Neuronal stem cell (in vitro differentiated cells): ENCODE data around the gene ADCY2.
A peak's percentile ranks its signal among the peaks of the same experiment; 100 is the strongest.
"Not testable (repeated sequence)": the region's sequence is repeated elsewhere in the genome, so short reads cannot be mapped to it uniquely, and the experiment has no call there.

Experiments
- DNase-seq: peaks from one replicate; pipeline ENCODE4 v3.0.0-alpha.2; 2013; ENCODE audit warnings: low spot score
- H2AFZ ChIP-seq: one replicate; pipeline ENCODE4 v1.6.1; 2013; ENCODE audit warnings: mild to moderate bottlenecking, low read length, inconsistent platforms
- H2AK5ac ChIP-seq: 2 replicates; pipeline ENCODE4 v1.6.1; 2013; ENCODE audit warnings: low read depth, mild to moderate bottlenecking, inconsistent platforms, low read length, moderate library complexity, mixed read lengths
- H2BK120ac ChIP-seq: 2 replicates; pipeline ENCODE4 v1.6.1; 2013; ENCODE audit warnings: low read depth, mild to moderate bottlenecking, inconsistent platforms, low read length, moderate library complexity, mixed read lengths
- H2BK12ac ChIP-seq: one replicate; pipeline ENCODE4 v1.6.1; 2013; ENCODE audit warnings: low read length, inconsistent platforms
- H2BK15ac ChIP-seq: 2 replicates; pipeline ENCODE4 v1.6.1; 2013; ENCODE audit warnings: mild to moderate bottlenecking, low read length, inconsistent platforms, mixed read lengths
- H2BK5ac ChIP-seq: one replicate; pipeline ENCODE4 v1.6.1; 2013; ENCODE audit warnings: inconsistent platforms, mild to moderate bottlenecking, low read length, moderate library complexity
- H3K14ac ChIP-seq: one replicate; pipeline ENCODE4 v1.6.1; 2013; ENCODE audit warnings: low read length, inconsistent platforms
- H3K18ac ChIP-seq: 2 replicates; pipeline ENCODE4 v1.6.1; 2013; ENCODE audit warnings: low read length, inconsistent platforms
- H3K23ac ChIP-seq: 2 replicates; pipeline ENCODE4 v1.6.1; 2013; ENCODE audit warnings: low read depth, mild to moderate bottlenecking, mixed read lengths, low read length, inconsistent platforms; ENCODE audit not compliant: poor library complexity
- H3K27ac ChIP-seq: replicated peaks from 3 replicates; pipeline ENCODE4 v1.5.1; 2013; ENCODE audit warnings: low read length, inconsistent platforms
- H3K27me3 ChIP-seq, 3 experiments: 2 replicates each; pipeline ENCODE4 v1.6.1; 2013; ENCODE audit warnings: low read length in 3 of 3, mild to moderate bottlenecking in 2 of 3, inconsistent platforms in 1 of 3, low read depth in 1 of 3, mixed read lengths in 1 of 3, moderate library complexity in 1 of 3; ENCODE audit not compliant: control insufficient read depth in 3 of 3, insufficient read depth in 3 of 3
- H3K36me3 ChIP-seq, 2 donors: replicated peaks in 1 of 2; 2 replicates each; pipeline ENCODE4 v1.6.1; 2013; ENCODE audit warnings: low read length in 2 of 2; ENCODE audit not compliant: control insufficient read depth in 2 of 2, insufficient read depth in 2 of 2
- H3K4ac ChIP-seq: 2 replicates; pipeline ENCODE4 v1.6.1; 2013; ENCODE audit warnings: inconsistent platforms, mild to moderate bottlenecking, low read length, moderate library complexity
- H3K4me1 ChIP-seq, 2 donors: 1 replicate in 1 of 2; 2 replicates in 1 of 2; pipeline ENCODE4 v1.6.1; 2013; ENCODE audit warnings: low read length in 2 of 2, low read depth in 1 of 2; ENCODE audit not compliant: control insufficient read depth in 2 of 2, insufficient read depth in 1 of 2
- H3K4me2 ChIP-seq: one replicate; pipeline ENCODE4 v1.6.1; 2013; ENCODE audit warnings: mild to moderate bottlenecking, low read length, inconsistent platforms; ENCODE audit not compliant: insufficient read depth, poor library complexity, severe bottlenecking
- H3K4me3 ChIP-seq, 2 donors: 2 replicates each; pipeline ENCODE4 v1.5.1; 2013; ENCODE audit warnings: low read length in 2 of 2, mild to moderate bottlenecking in 2 of 2, inconsistent platforms in 1 of 2, moderate library complexity in 1 of 2
- H3K79me1 ChIP-seq: one replicate; pipeline ENCODE4 v1.6.1; 2013; ENCODE audit warnings: low read depth, mild to moderate bottlenecking, inconsistent platforms, low read length, moderate library complexity
- H3K9ac ChIP-seq: one replicate; pipeline ENCODE4 v1.6.1; 2013; ENCODE audit warnings: mild to moderate bottlenecking, low read depth, low read length, inconsistent platforms; ENCODE audit not compliant: poor library complexity
- H3K9me3 ChIP-seq, 2 donors: replicated peaks in 1 of 2; 2 replicates each; pipeline versions ENCODE3 to v1.6.1; 2013; ENCODE audit warnings: low read length in 2 of 2, mild to moderate bottlenecking in 2 of 2, inconsistent platforms in 1 of 2, low read depth in 1 of 2, mixed read lengths in 1 of 2, moderate library complexity in 1 of 2; ENCODE audit not compliant: control insufficient read depth in 2 of 2, insufficient read depth in 1 of 2
- H4K8ac ChIP-seq: one replicate; pipeline ENCODE4 v1.6.1; 2013; ENCODE audit warnings: low read depth, mild to moderate bottlenecking, inconsistent platforms, low read length, moderate library complexity
- H4K91ac ChIP-seq: one replicate; pipeline ENCODE4 v1.6.1; 2013; ENCODE audit warnings: low read length, low read depth, mild to moderate bottlenecking, inconsistent platforms; ENCODE audit not compliant: poor library complexity
- WGBS, 2 donors: extraction: QIAGEN DNeasy Blood & Tissue Kit; methylation state at CpG; one replicate each; pipeline ENCODE4 v1.1.7; 2013; ENCODE audit warnings: missing lambda C conversion rate in 2 of 2, mixed read lengths in 1 of 2; ENCODE audit not compliant: insufficient read length in 2 of 2, insufficient replicate concordance in 1 of 2; ENCODE audit errors: extremely low coverage in 2 of 2; 5-methylcytosine and 5-hydroxymethylcytosine counted together

ADCY2 gene

DNA sequence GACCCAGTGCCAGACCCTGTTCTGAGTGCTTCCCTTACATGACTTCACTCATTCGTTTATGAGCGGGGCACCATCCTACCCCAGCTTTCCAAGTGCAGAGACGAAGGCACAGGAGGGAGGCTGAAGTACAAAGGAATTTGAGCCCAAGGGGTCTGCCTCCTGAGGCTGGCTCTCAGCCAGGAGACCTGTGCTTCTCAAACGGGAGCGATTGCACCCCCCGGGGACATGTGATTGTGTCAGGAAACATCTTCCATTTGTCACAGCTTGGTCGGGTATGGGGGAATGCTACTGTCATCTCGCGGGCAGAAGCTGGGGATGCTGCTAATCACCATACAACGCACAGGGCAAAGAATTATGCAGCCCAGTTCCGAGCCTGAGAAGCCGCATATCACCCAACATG, 23.9 kb downstream of the ADCY2 start:
- Histone ChIP-seq H3K4ac (no peak overlapping the region), H3K9ac (no peak overlapping the region), H2BK5ac (peak overlapping the region; percentile 4), H3K4me1 (peaks cover 19 to 25% of the 10 kb centered on the region in 2 donors), H4K8ac (no peak overlapping the region), H2BK15ac (no peak overlapping the region), H3K27ac (no peak overlapping the region), H2AK5ac (peak overlapping the region; percentile 48), H3K4me3 (no peak overlapping the region), H3K14ac (no peak overlapping the region), H3K4me2 (no peak overlapping the region), H4K91ac (no peak overlapping the region), H3K79me1 (no peaks in the 10 kb centered on the region), H3K36me3 (no peaks in the 10 kb centered on the region), H3K23ac (no peak overlapping the region), H2BK12ac (no peak overlapping the region), H3K9me3 (no peaks in the 10 kb centered on the region), H3K27me3 (no peaks in the 10 kb centered on the region), H2BK120ac (no peak overlapping the region), H3K18ac (peak overlapping the region; percentile 65), H2AFZ (peak overlapping the region; percentile 55)
- no peak for DNase-seq
- no CpG with 5 or more reads among the region's 12 CpGs for WGBS, 2 donors

DNA sequence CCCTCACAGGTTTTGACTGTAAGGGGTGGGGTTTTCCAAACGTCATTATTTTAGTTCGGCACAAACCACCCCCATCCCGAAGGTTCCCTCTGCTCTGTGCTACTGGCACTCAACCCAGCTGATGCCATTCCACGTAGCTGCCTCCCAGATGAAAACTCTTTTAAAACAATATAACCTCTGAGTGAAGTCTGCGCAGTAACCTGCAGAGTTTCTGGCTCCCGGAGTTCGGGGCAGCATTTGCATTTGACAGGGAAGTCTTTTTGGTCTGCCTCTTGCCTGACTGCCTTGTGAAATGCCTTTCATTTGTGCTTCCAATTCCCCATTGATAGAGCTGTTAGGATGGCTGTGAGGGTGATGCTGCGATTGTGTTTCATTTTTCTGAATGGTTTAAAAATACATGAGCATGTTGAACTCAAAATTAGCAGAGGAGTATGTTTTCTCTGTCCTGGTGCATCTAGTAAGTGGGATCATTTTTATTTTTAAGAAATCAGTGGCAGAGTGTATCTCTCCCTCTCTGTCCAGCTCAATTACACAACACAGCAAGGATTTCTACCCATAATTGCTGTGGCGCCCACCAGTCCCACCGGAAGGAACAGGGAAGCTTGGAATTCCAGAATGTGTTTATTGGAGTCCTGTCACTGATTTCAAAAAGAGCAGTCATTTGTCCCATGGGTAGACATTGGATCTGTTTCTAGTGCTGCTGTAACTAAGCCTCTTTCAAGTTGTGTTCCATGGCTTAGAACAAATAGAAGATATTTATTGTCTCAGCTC, 24.8 kb downstream of the ADCY2 start:
- no peak overlapping the region for H3K27ac ChIP-seq

DNA sequence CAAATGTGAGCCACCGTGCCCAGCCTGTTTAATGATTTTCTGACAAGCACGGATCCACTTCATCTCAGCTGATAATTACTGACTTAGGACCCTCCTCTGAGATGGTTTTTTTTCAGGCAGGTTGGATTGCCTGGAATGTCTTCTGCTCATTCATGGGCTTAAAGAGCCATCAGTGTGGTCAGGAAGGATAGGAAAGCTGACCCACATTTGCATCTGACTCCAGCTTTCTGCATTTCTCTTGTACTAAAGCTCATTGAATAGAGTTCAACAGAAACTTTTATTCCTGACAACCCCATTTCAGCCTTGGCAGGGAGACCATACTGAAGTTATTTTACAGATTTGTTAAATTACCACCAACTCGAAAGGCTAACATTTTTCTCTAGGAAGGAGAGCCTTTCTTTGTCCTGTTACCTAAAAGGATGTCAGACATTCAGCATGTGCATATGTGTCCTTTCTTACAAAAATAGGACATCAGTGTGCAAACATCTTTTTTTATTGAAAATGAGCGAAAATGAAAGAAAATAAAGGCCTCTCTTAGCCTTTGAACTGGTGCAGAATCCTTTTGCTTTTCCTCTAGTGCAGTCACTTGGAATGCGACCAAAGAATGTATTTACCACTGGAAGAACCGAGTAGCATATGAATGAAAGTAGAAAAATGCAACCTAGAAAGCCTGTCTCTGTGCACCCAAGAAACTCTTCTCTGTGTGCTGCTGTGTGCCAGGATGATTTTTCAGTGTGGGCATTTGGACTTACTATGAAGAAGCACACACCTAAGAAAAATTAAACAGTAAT, 26.6 kb downstream of the ADCY2 start:
- Histone ChIP-seq H3K23ac (no peak overlapping the region), H2BK120ac (no peak overlapping the region), H3K27me3 (no peaks in the 10 kb centered on the region), H4K91ac (no peak overlapping the region), H3K18ac (no peak overlapping the region), H2AFZ (peak overlapping the region; percentile 1), H3K14ac (no peak overlapping the region), H3K4me1 (peaks cover 22 to 30% of the 10 kb centered on the region in 2 donors), H2BK5ac (no peak overlapping the region), H2BK15ac (no peak overlapping the region), H3K79me1 (no peaks in the 10 kb centered on the region), H3K27ac (peak overlapping the region; percentile 39), H3K9ac (no peak overlapping the region), H3K4me2 (no peak overlapping the region), H3K4me3 (peak overlapping the region in 1 of 2 donors; percentile 1), H3K4ac (no peak overlapping the region), H3K36me3 (no peaks in the 10 kb centered on the region), H2BK12ac (no peak overlapping the region), H3K9me3 (peaks cover 0 to 4% of the 10 kb centered on the region in 2 donors), H4K8ac (no peak overlapping the region), H2AK5ac (no peak overlapping the region)
- WGBS, 2 donors: no CpG with 5 or more reads among the region's 6 CpGs
- DNase-seq: no peak

More for the DNA sequence above, 24.8 kb downstream of the ADCY2 start:
- Histone ChIP-seq H3K9ac (no peak overlapping the region), H2AK5ac (no peak overlapping the region), H3K36me3 (no peaks in the 10 kb centered on the region), H3K4me2 (peak overlapping the region; percentile 20), H3K27me3 (no peaks in the 10 kb centered on the region), H4K91ac (no peak overlapping the region), H3K4me1 (peaks cover 22 to 28% of the 10 kb centered on the region in 2 donors), H2AFZ (peak overlapping the region; percentile 55), H3K9me3 (no peaks in the 10 kb centered on the region), H3K79me1 (no peaks in the 10 kb centered on the region), H3K4ac (no peak overlapping the region), H2BK15ac (no peak overlapping the region), H3K4me3 (peak overlapping the region in 1 of 2 donors; percentile 12), H4K8ac (no peak overlapping the region), H3K18ac (peak overlapping the region; percentile 7), H2BK12ac (no peak overlapping the region), H2BK5ac (no peak overlapping the region), H3K23ac (no peak overlapping the region), H3K14ac (no peak overlapping the region), H2BK120ac (no peak overlapping the region)
- WGBS, 2 donors: no CpG with 5 or more reads among the region's 10 CpGs
- DNase-seq: no peak

- not testable (repeated sequence) for H4K8ac ChIP-seq, H3K79me1 ChIP-seq, H3K36me3 ChIP-seq, H2AFZ ChIP-seq, H2BK5ac ChIP-seq, H2AK5ac ChIP-seq, H4K91ac ChIP-seq, H3K9me3 ChIP-seq, H3K4me3 ChIP-seq, H2BK120ac ChIP-seq, H3K4me2 ChIP-seq, H2BK12ac ChIP-seq, H3K9ac ChIP-seq, H3K27me3 ChIP-seq, H3K4ac ChIP-seq, H3K18ac ChIP-seq, H2BK15ac ChIP-seq, H3K23ac ChIP-seq, H3K14ac ChIP-seq, DNase-seq
- Histone ChIP-seq H3K4me1 (peaks cover 26 to 30% of the 10 kb centered on the region in 2 donors), H3K27ac (peak overlapping the region; percentile 39)
- no CpG with 5 or more reads among the region's 2 CpGs for WGBS, 2 donors
Measured at GRCh38 chr5:7423231-7423630, 27.3 kb downstream of the ADCY2 start.
